Measurements from ENCODE around the gene CIITA.
"Not testable (repeated sequence)": the region's sequence is repeated elsewhere in the genome, so short reads cannot be mapped to it uniquely, and the experiment has no call there.

Gene CIITA

DNA sequence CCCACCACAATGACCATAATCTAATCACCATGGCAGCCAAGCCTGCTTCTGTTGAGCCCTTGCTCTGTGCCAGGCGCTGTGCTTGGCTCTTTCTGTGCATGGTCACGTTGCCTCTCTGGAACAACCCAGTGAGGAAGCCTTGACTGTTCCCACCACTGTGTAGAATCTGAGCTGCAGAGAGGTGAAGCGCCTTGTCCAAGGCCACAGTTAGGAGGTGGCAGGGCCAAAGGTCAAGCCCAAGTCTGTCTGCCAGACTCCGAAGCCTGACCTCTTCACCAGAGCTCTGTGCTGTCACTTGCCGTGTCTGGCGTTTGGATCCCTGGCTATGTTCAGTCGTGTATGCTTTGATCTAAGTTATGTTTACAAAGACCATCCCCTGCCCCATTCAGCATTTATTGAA, 77.9 kb downstream of the CIITA start:
- Histone ChIP-seq H3K36me3 (ENCODE audit: control insufficient read depth, insufficient read depth, low read length, severe bottlenecking) (peaks cover 9% of the 10 kb centered on the region), H3K9ac (ENCODE audit: low read length) (no peak overlapping the region), H3K27me3 (replicated peaks; ENCODE audit: control insufficient read depth, insufficient read depth, low read length) (no peaks in the 10 kb centered on the region), H3K4me3 (ENCODE audit: low read length) (no peak overlapping the region), H3K9me3 (ENCODE audit: control insufficient read depth, low read length) (no peaks in the 10 kb centered on the region), H3K4me1 (ENCODE audit: control insufficient read depth, insufficient read depth, low read length) (peaks cover 11% of the 10 kb centered on the region)
- DNase-seq (ENCODE audit: low read depth), result no peak

DNA sequence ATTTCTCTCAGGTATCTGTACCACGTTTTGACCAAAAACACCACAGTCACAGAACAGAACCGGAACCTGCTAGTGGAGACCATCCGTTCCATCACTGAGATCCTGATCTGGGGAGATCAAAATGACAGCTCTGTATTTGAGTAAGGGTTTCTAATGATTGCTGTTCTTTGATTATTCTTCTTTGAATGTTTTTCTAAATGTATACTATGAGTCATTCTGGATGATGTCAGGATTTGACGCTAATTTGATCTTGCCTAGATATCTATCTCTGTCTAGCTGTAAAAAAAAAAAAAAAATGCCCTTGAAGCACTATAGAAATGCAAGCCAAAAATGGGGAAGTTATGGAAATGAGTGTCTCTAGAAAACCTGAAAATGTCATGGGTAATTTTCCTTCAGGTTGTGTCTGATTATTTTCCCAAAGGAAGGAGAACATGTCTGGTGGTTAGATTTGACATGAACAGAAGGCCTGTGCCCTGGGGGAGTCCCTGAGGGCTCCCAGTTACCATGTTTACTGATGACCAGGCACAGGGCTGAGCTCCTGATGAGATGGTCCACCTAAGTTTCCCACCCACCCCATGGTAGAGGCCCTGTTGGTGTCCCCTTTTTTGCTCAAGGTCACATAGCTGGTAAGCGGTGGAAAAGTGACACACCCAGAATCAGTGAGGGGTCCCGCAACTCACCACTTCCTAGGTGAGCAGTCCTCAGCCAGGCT, 80.9 kb downstream of the CIITA start:
- DNase-seq (ENCODE audit: low read depth), result peak; percentile 53
- H3K4me1 ChIP-seq (ENCODE audit: control insufficient read depth, insufficient read depth, low read length), result peaks cover 16% of the 10 kb centered on the region

DNA sequence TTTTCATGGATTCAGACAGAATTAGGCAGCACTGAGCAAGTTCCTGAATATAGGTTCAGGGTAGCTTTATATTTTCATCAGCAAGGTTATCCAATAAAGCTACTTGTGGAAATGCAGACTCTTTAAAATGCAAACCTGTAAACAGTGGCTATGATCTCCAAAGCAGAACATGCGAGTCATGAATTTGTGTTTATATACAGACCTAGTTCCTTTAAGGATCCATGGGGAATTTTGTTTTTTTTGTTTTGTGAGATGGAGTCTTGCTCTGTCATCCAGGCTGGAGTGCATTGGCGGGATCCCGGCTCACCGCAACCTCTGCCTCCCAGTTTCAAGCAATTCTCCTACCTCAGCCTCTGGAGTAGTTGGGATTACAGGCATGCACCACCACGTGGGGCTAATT, 82.2 kb downstream of the CIITA start:
- Histone ChIP-seq H3K4me1 (ENCODE audit: control insufficient read depth, insufficient read depth, low read length) (peaks cover 18% of the 10 kb centered on the region), H3K36me3 (ENCODE audit: control insufficient read depth, insufficient read depth, low read length, severe bottlenecking) (peaks cover 24% of the 10 kb centered on the region), H3K27me3 (replicated peaks; ENCODE audit: control insufficient read depth, insufficient read depth, low read length) (no peaks in the 10 kb centered on the region), H3K9ac (ENCODE audit: low read length) (no peak overlapping the region), H3K9me3 (ENCODE audit: control insufficient read depth, low read length) (no peaks in the 10 kb centered on the region), H3K4me3 (ENCODE audit: low read length) (no peak overlapping the region)
- no peak for DNase-seq (ENCODE audit: low read depth)

More for the DNA sequence above, 80.9 kb downstream of the CIITA start:
- no peak overlapping the region for H3K9ac ChIP-seq (ENCODE audit: low read length)
- no peak overlapping the region for H3K4me3 ChIP-seq (ENCODE audit: low read length)
- no peaks in the 10 kb centered on the region for H3K27me3 ChIP-seq (replicated peaks; ENCODE audit: control insufficient read depth, insufficient read depth, low read length)
- H3K9me3 ChIP-seq (ENCODE audit: control insufficient read depth, low read length), result no peaks in the 10 kb centered on the region
- peaks cover 16% of the 10 kb centered on the region for H3K36me3 ChIP-seq (ENCODE audit: control insufficient read depth, insufficient read depth, low read length, severe bottlenecking)

- H3K36me3 ChIP-seq (ENCODE audit: control insufficient read depth, insufficient read depth, low read length, severe bottlenecking), result peaks cover 29% of the 10 kb centered on the region
- H3K4me1 ChIP-seq (ENCODE audit: control insufficient read depth, insufficient read depth, low read length), result peaks cover 21% of the 10 kb centered on the region
- no peaks in the 10 kb centered on the region for H3K27me3 ChIP-seq (replicated peaks; ENCODE audit: control insufficient read depth, insufficient read depth, low read length)
- no peak overlapping the region for H3K4me3 ChIP-seq (ENCODE audit: low read length)
- H3K9ac ChIP-seq (ENCODE audit: low read length), result no peak overlapping the region
- peak; percentile 89 for DNase-seq (ENCODE audit: low read depth)
- no peaks in the 10 kb centered on the region for H3K9me3 ChIP-seq (ENCODE audit: control insufficient read depth, low read length)
Observed at GRCh38 chr16:10961231-10961630, 84.2 kb downstream of the CIITA start.

GRCh38 chr16:10964039-10964890, 87.3 kb downstream of the CIITA start:
- Histone ChIP-seq H3K4me3 (ENCODE audit: low read length) (no peak overlapping the region), H3K9me3 (ENCODE audit: control insufficient read depth, low read length) (no peaks in the 10 kb centered on the region), H3K9ac (ENCODE audit: low read length) (no peak overlapping the region), H3K27me3 (replicated peaks; ENCODE audit: control insufficient read depth, insufficient read depth, low read length) (no peaks in the 10 kb centered on the region), H3K36me3 (ENCODE audit: control insufficient read depth, insufficient read depth, low read length, severe bottlenecking) (peaks cover 30% of the 10 kb centered on the region), H3K4me1 (ENCODE audit: control insufficient read depth, insufficient read depth, low read length) (peaks cover 21% of the 10 kb centered on the region)
- DNase-seq (ENCODE audit: low read depth), result peak; percentile 93

- H3K27me3 ChIP-seq (replicated peaks; ENCODE audit: control insufficient read depth, insufficient read depth, low read length), result no peaks in the 10 kb centered on the region
- H3K36me3 ChIP-seq (ENCODE audit: control insufficient read depth, insufficient read depth, low read length, severe bottlenecking), result peaks cover 36% of the 10 kb centered on the region
- H3K4me1 ChIP-seq (ENCODE audit: control insufficient read depth, insufficient read depth, low read length), result peaks cover 21% of the 10 kb centered on the region
- H3K9me3 ChIP-seq (ENCODE audit: control insufficient read depth, low read length), result no peaks in the 10 kb centered on the region
- no peak overlapping the region for H3K9ac ChIP-seq (ENCODE audit: low read length)
- no peak for DNase-seq (ENCODE audit: low read depth)
- H3K4me3 ChIP-seq (ENCODE audit: low read length), result no peak overlapping the region
Observed at GRCh38 chr16:10964891-10965326, 87.9 kb downstream of the CIITA start.

GRCh38 chr16:10965440-10966061, 88.5 kb downstream of the CIITA start:
- H3K4me1 ChIP-seq (ENCODE audit: control insufficient read depth, insufficient read depth, low read length), result peaks cover 17% of the 10 kb centered on the region
- no peaks in the 10 kb centered on the region for H3K27me3 ChIP-seq (replicated peaks; ENCODE audit: control insufficient read depth, insufficient read depth, low read length)
- H3K9me3 ChIP-seq (ENCODE audit: control insufficient read depth, low read length), result no peaks in the 10 kb centered on the region
- no peak overlapping the region for H3K4me3 ChIP-seq (ENCODE audit: low read length)
- no peak overlapping the region for H3K9ac ChIP-seq (ENCODE audit: low read length)
- peaks cover 42% of the 10 kb centered on the region for H3K36me3 ChIP-seq (ENCODE audit: control insufficient read depth, insufficient read depth, low read length, severe bottlenecking)
- no peak for DNase-seq (ENCODE audit: low read depth)

- Histone ChIP-seq H3K36me3 (ENCODE audit: control insufficient read depth, insufficient read depth, low read length, severe bottlenecking) (peaks cover 48% of the 10 kb centered on the region), H3K27me3 (replicated peaks; ENCODE audit: control insufficient read depth, insufficient read depth, low read length) (no peaks in the 10 kb centered on the region), H3K9ac (ENCODE audit: low read length) (no peak overlapping the region), H3K4me3 (ENCODE audit: low read length) (no peak overlapping the region), H3K9me3 (ENCODE audit: control insufficient read depth, low read length) (no peaks in the 10 kb centered on the region), H3K4me1 (ENCODE audit: control insufficient read depth, insufficient read depth, low read length) (peaks cover 11% of the 10 kb centered on the region)
- no peak for DNase-seq (ENCODE audit: low read depth)
Observed at GRCh38 chr16:10966129-10966528, 89.1 kb downstream of the CIITA start.

DNA sequence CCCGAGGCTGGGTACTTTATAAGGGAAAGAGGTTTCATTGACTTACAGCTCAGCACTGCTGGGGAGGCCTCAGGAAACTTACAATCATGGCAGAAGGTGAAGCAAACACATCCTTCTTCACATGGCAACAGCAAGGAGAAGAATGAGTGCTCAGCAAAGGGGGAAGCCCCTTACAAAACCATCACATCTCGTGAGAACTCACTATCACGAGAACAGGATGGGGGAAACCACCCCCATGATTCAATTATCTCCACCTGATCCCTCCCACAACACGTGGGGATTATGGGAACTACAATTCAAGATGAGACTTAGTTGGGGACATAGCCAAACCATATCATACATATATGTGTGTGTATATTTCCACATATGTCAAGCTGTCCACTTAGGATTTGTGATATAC, 89.6 kb downstream of the CIITA start:
- H3K27me3 ChIP-seq (replicated peaks; ENCODE audit: control insufficient read depth, insufficient read depth, low read length); H3K4me3 ChIP-seq (ENCODE audit: low read length); H3K9ac ChIP-seq (ENCODE audit: low read length); H3K9me3 ChIP-seq (ENCODE audit: control insufficient read depth, low read length); DNase-seq (ENCODE audit: low read depth); H3K4me1 ChIP-seq (ENCODE audit: control insufficient read depth, insufficient read depth, low read length): not testable (repeated sequence)
- H3K36me3 ChIP-seq (ENCODE audit: control insufficient read depth, insufficient read depth, low read length, severe bottlenecking), result peaks cover 49% of the 10 kb centered on the region

GRCh38 chr16:10967986-10968385, 91.0 kb downstream of the CIITA start:
- Histone ChIP-seq H3K9ac (ENCODE audit: low read length) (no peak overlapping the region), H3K4me3 (ENCODE audit: low read length) (no peak overlapping the region), H3K36me3 (ENCODE audit: control insufficient read depth, insufficient read depth, low read length, severe bottlenecking) (peaks cover 45% of the 10 kb centered on the region), H3K4me1 (ENCODE audit: control insufficient read depth, insufficient read depth, low read length) (peaks cover 13% of the 10 kb centered on the region), H3K9me3 (ENCODE audit: control insufficient read depth, low read length) (no peaks in the 10 kb centered on the region), H3K27me3 (replicated peaks; ENCODE audit: control insufficient read depth, insufficient read depth, low read length) (no peaks in the 10 kb centered on the region)
- no peak for DNase-seq (ENCODE audit: low read depth)

DNA sequence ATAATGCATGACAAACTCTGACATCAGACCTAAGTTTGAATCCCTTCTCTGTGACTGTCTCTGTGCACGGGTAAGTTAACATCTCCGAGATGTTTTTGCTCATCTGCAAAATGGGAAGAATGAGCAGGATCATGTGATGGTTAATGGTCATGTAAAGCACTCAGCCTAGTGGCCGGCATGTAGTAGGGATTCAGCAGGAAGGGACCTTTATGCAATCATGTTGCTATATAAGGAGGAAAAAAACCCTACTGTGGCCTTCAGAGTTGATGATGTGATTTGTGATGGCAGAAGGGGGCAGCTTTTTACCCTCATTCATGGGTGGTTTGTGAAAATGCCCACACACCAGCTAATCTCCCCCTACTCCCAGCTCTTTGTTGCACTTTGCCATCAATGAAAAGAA, 91.5 kb downstream of the CIITA start:
- Histone ChIP-seq H3K9me3 (ENCODE audit: control insufficient read depth, low read length) (no peaks in the 10 kb centered on the region), H3K4me3 (ENCODE audit: low read length) (no peak overlapping the region), H3K4me1 (ENCODE audit: control insufficient read depth, insufficient read depth, low read length) (peaks cover 13% of the 10 kb centered on the region), H3K36me3 (ENCODE audit: control insufficient read depth, insufficient read depth, low read length, severe bottlenecking) (peaks cover 43% of the 10 kb centered on the region), H3K9ac (ENCODE audit: low read length) (no peak overlapping the region), H3K27me3 (replicated peaks; ENCODE audit: control insufficient read depth, insufficient read depth, low read length) (no peaks in the 10 kb centered on the region)
- no peak for DNase-seq (ENCODE audit: low read depth)
